ENCODE results near the gene KLHL26.

Gene KLHL26

GRCh38 chr19:18648973-18649315, 12.1 kb downstream of the KLHL26 start:
- DNase-seq (ENCODE audit: low spot score), result no peak

- peak; percentile 57 for DNase-seq (ENCODE audit: low spot score)
Measured at GRCh38 chr19:18649371-18650020, 12.7 kb downstream of the KLHL26 start.

GRCh38 chr19:18650021-18650390, 13.2 kb downstream of the KLHL26 start:
- no peak for DNase-seq (ENCODE audit: low spot score)

- DNase-seq (ENCODE audit: low spot score), result peak; percentile 61
Measured at GRCh38 chr19:18650468-18651041, 13.7 kb downstream of the KLHL26 start.

GRCh38 chr19:18651300-18651699, 14.5 kb downstream of the KLHL26 start:
- DNase-seq (ENCODE audit: low spot score), result no peak

GRCh38 chr19:18651733-18652132, 14.9 kb downstream of the KLHL26 start:
- DNase-seq (ENCODE audit: low spot score), result no peak

GRCh38 chr19:18653853-18654252, 17.0 kb downstream of the KLHL26 start:
- DNase-seq (ENCODE audit: low spot score), result no peak

GRCh38 chr19:18654469-18654868, 17.6 kb downstream of the KLHL26 start:
- DNase-seq (ENCODE audit: low spot score), result no peak

- no peak for DNase-seq (ENCODE audit: low spot score)
Measured at GRCh38 chr19:18655173-18655844, 18.5 kb downstream of the KLHL26 start.

GRCh38 chr19:18656337-18657086, 19.7 kb downstream of the KLHL26 start:
- DNase-seq (ENCODE audit: low spot score), result no peak

- peak; percentile 70 for DNase-seq (ENCODE audit: low spot score)
Measured at GRCh38 chr19:18657590-18658365, 20.9 kb downstream of the KLHL26 start.

- DNase-seq (ENCODE audit: low spot score), result no peak
Measured at GRCh38 chr19:18658366-18658855, 21.6 kb downstream of the KLHL26 start.

GRCh38 chr19:18659281-18660050, 22.6 kb downstream of the KLHL26 start:
- DNase-seq (ENCODE audit: low spot score), result no peak

- DNase-seq (ENCODE audit: low spot score), result no peak
Measured at GRCh38 chr19:18660051-18660910, 23.5 kb downstream of the KLHL26 start.

GRCh38 chr19:18660939-18661670, 24.3 kb downstream of the KLHL26 start:
- no peak for DNase-seq (ENCODE audit: low spot score)

GRCh38 chr19:18662972-18663732, 26.3 kb downstream of the KLHL26 start:
- DNase-seq (ENCODE audit: low spot score), result no peak

GRCh38 chr19:18663940-18664530, 27.2 kb downstream of the KLHL26 start:
- DNase-seq (ENCODE audit: low spot score), result no peak

GRCh38 chr19:18665771-18666202, 29.0 kb downstream of the KLHL26 start:
- no peak for DNase-seq (ENCODE audit: low spot score)
